Astrocyte (in vitro differentiated cells and primary cell): ENCODE measurements around the gene CDCA5. TPM values are rescaled to one million over a fixed set of nuclear protein-coding genes. Genes with fewer than 3 reads are reported as not detected.

ENCODE experiments used
- DNase-seq: peaks from one replicate; pipeline ENCODE4 v3.0.0-alpha.2; 2010; ENCODE audit warnings: low read depth
- FAIRE-seq: peaks from 2 replicates; lab custom pipeline; 2011; peaks lifted over from hg19 to GRCh38; lab: Jason Lieb, UNC
- H2AFZ ChIP-seq: 2 replicates; pipeline ENCODE4 v1.6.0; 2012; ENCODE audit warnings: low read depth, low read length, inconsistent platforms
- H3K27ac ChIP-seq: 2 replicates; pipeline ENCODE4 v1.5.1; 2011; ENCODE audit warnings: low read depth, low read length, inconsistent platforms
- H3K27me3 ChIP-seq: 2 replicates; pipeline ENCODE4 v1.6.0; 2011; ENCODE audit warnings: low read length, inconsistent platforms; ENCODE audit not compliant: insufficient read depth
- H3K36me3 ChIP-seq: 2 replicates; pipeline ENCODE4 v1.5.1; 2011; ENCODE audit warnings: low read length, inconsistent platforms; ENCODE audit not compliant: insufficient read depth
- H3K4me1 ChIP-seq: 2 replicates; pipeline ENCODE4 v1.5.1; 2011; ENCODE audit warnings: low read length, inconsistent platforms; ENCODE audit not compliant: insufficient read depth
- H3K4me2 ChIP-seq: 2 replicates; pipeline ENCODE4 v1.6.0; 2012; ENCODE audit warnings: low read length, inconsistent platforms
- H3K4me3 ChIP-seq: 2 replicates; pipeline ENCODE4 v1.5.1; 2011; ENCODE audit warnings: low read depth, mild to moderate bottlenecking, low read length, inconsistent platforms; ENCODE audit not compliant: insufficient read depth
- H3K79me2 ChIP-seq: 2 replicates; pipeline ENCODE4 v1.6.0; 2012; ENCODE audit warnings: mild to moderate bottlenecking, low read length, inconsistent platforms; ENCODE audit not compliant: insufficient read depth
- H3K9ac ChIP-seq: 2 replicates; pipeline ENCODE4 v1.6.0; 2012; ENCODE audit warnings: mild to moderate bottlenecking, low read length, inconsistent platforms
- H3K9me3 ChIP-seq: 2 replicates; pipeline ENCODE4 v1.5.1; 2012; ENCODE audit warnings: low read depth, mild to moderate bottlenecking, low read length, inconsistent platforms; ENCODE audit not compliant: insufficient read depth
- H4K20me1 ChIP-seq: 2 replicates; pipeline ENCODE4 v1.6.0; 2012; ENCODE audit warnings: low read length, inconsistent platforms; ENCODE audit not compliant: insufficient read depth
- H3K27ac Mint-ChIP-seq: one replicate; pipeline ENCODE4 v1.8.0; 2021; ENCODE audit warnings: mild to moderate bottlenecking, mixed read lengths; ENCODE audit not compliant: unreplicated experiment
- H3K27me3 Mint-ChIP-seq: one replicate; pipeline ENCODE4 v1.8.0; 2021; ENCODE audit warnings: low read depth, mixed read lengths; ENCODE audit not compliant: unreplicated experiment
- H3K36me3 Mint-ChIP-seq: one replicate; pipeline ENCODE4 v1.8.0; 2021; ENCODE audit warnings: low read depth, mixed read lengths; ENCODE audit not compliant: unreplicated experiment
- H3K4me1 Mint-ChIP-seq: one replicate; pipeline ENCODE4 v1.8.0; 2021; ENCODE audit warnings: low read depth, mixed read lengths; ENCODE audit not compliant: unreplicated experiment
- H3K4me3 Mint-ChIP-seq: one replicate; pipeline ENCODE4 v1.8.0; 2021; ENCODE audit warnings: mild to moderate bottlenecking, moderate library complexity, mixed read lengths; ENCODE audit not compliant: unreplicated experiment
- H3K9me3 Mint-ChIP-seq: one replicate; pipeline ENCODE4 v1.8.0; 2021; ENCODE audit warnings: mild to moderate bottlenecking, mixed read lengths; ENCODE audit not compliant: unreplicated experiment
- CTCF ChIP-seq: IDR thresholded peaks from 2 replicates; pipeline ENCODE4 v1.5.1; 2011; ENCODE audit warnings: low read depth, mild to moderate bottlenecking, inconsistent platforms, low read length, moderate library complexity; ENCODE audit not compliant: insufficient read depth
- EZH2 ChIP-seq: IDR thresholded peaks from 2 replicates; pipeline ENCODE4 v1.6.1; 2012; ENCODE audit warnings: mild to moderate bottlenecking, low read length, inconsistent platforms; ENCODE audit not compliant: insufficient read depth
- total RNA-seq: library from RNA; stranded (reverse); gene quantifications from 2 replicates; pipeline ENCODE4 v1.2.1, GENCODE V29; 2021

Gene CDCA5
- total RNA-seq, 1 donor from 2014 or later = 6.3 TPM

GRCh38 chr11:65042891-65043290, 40.9 kb downstream of the CDCA5 start:
- Histone ChIP-seq H3K9ac (no peak overlapping the region), H3K4me3 (no peak overlapping the region), H3K27ac (no peak overlapping the region), H2AFZ (no peak overlapping the region), H3K79me2 (peaks cover 12% of the 10 kb centered on the region), H3K4me2 (peak overlapping the region; percentile 50), H3K36me3 (peaks cover 4% of the 10 kb centered on the region), H4K20me1 (peaks cover 16% of the 10 kb centered on the region), H3K4me1 (peaks cover 3% of the 10 kb centered on the region), H3K27me3 (no peaks in the 10 kb centered on the region), H3K9me3 (no peaks in the 10 kb centered on the region)
- H3K9me3 Mint-ChIP-seq = no peaks in the 10 kb centered on the region
- DNase-seq (no peak), FAIRE-seq (no peak)
- H3K27ac Mint-ChIP-seq = peak overlapping the region; percentile 41
- TF ChIP-seq EZH2 (no peak), CTCF (no peak)
- peaks cover 2% of the 10 kb centered on the region for H3K27me3 Mint-ChIP-seq
- peak overlapping the region; percentile 93 for H3K4me3 Mint-ChIP-seq
- peaks cover 13% of the 10 kb centered on the region for H3K36me3 Mint-ChIP-seq
- H3K4me1 Mint-ChIP-seq = peaks cover 4% of the 10 kb centered on the region

GRCh38 chr11:65040847-65041622, 42.8 kb downstream of the CDCA5 start, which contains the start of gene SAC3D1:
Gene SAC3D1, plus strand, starts transcription at chr11:65041210. Its CDS starts 83 bp downstream, at chr11:65041293.
- Mint-ChIP-seq H3K36me3 (peaks cover 3% of the 10 kb centered on the region), H3K27me3 (no peaks in the 10 kb centered on the region), H3K4me1 (peaks cover 4% of the 10 kb centered on the region), H3K27ac (peak within 1 kb of the TSS; percentile 62), H3K9me3 (no peaks in the 10 kb centered on the region), H3K4me3 (peak within 1 kb of the TSS; percentile 93)
- H3K4me3 ChIP-seq = peak within 1 kb of the TSS; percentile 75
- peak within 1 kb of the TSS; percentile 78 for H3K27ac ChIP-seq
- peaks cover 4% of the 10 kb centered on the region for H3K36me3 ChIP-seq
- peak within 1 kb of the TSS; percentile 92 for H2AFZ ChIP-seq
- TF ChIP-seq EZH2 (no peak), CTCF (no peak)
- DNase-seq (peak; percentile 89), FAIRE-seq (no peak)
- peaks cover 12% of the 10 kb centered on the region for H3K79me2 ChIP-seq
- no peaks in the 10 kb centered on the region for H3K27me3 ChIP-seq
- peaks cover 16% of the 10 kb centered on the region for H4K20me1 ChIP-seq
- H3K9ac ChIP-seq = peak within 1 kb of the TSS; percentile 82
- H3K4me1 ChIP-seq = peaks cover 3% of the 10 kb centered on the region
- peak within 1 kb of the TSS; percentile 95 for H3K4me2 ChIP-seq
- H3K9me3 ChIP-seq = no peaks in the 10 kb centered on the region

GRCh38 chr11:65040520-65040846, 43.4 kb downstream of the CDCA5 start:
- peak overlapping the region; percentile 75 for H3K4me3 ChIP-seq
- H3K27me3 ChIP-seq = no peaks in the 10 kb centered on the region
- peak overlapping the region; percentile 78 for H3K27ac ChIP-seq
- FAIRE-seq = no peak
- H3K9me3 ChIP-seq = no peaks in the 10 kb centered on the region
- peaks cover 4% of the 10 kb centered on the region for H3K4me1 Mint-ChIP-seq
- no peaks in the 10 kb centered on the region for H3K9me3 Mint-ChIP-seq
- peaks cover 3% of the 10 kb centered on the region for H3K4me1 ChIP-seq
- peak overlapping the region; percentile 90 for H3K4me3 Mint-ChIP-seq
- H3K27me3 Mint-ChIP-seq = no peaks in the 10 kb centered on the region
- peaks cover 16% of the 10 kb centered on the region for H4K20me1 ChIP-seq
- H2AFZ ChIP-seq = peak overlapping the region; percentile 92
- TF ChIP-seq CTCF (no peak), EZH2 (no peak)
- H3K79me2 ChIP-seq = peaks cover 12% of the 10 kb centered on the region
- DNase-seq = no peak
- H3K36me3 Mint-ChIP-seq = peaks cover 3% of the 10 kb centered on the region
- peak overlapping the region; percentile 82 for H3K9ac ChIP-seq
- no peak overlapping the region for H3K27ac Mint-ChIP-seq
- peak overlapping the region; percentile 95 for H3K4me2 ChIP-seq
- peaks cover 4% of the 10 kb centered on the region for H3K36me3 ChIP-seq
